ENCODE measurements around the gene CDK5RAP1. TPM values are rescaled to one million over a fixed set of nuclear protein-coding genes. Genes with fewer than 3 reads are reported as not detected.

The CDK5RAP1 gene
- total and polyA plus RNA-seq, 4 donors = 20.3 to 43.1 (median 23.2) TPM

GRCh38 chr20:33386673-33387072 lies 14.6 kb downstream of the CDK5RAP1 start:
- Histone ChIP-seq H3K9ac (ENCODE audit: insufficient read depth in 1 of 2, low read length in 2 of 2) (no peak overlapping the region), H3K27ac (ENCODE audit: low read depth in 1 of 2, low read length in 1 of 2) (no peak overlapping the region), H3K4me3 (no peak overlapping the region), H3K36me3 (ENCODE audit: control insufficient read depth in 4 of 4, insufficient read depth in 4 of 4, low read length in 4 of 4) (peaks cover 19 to 33% (median 27%) of the 10 kb centered on the region in 4 donors), H3K4me1 (ENCODE audit: control insufficient read depth in 5 of 5, insufficient read depth in 5 of 5, low read length in 5 of 5) (no peaks in the 10 kb centered on the region), H3K9me3 (ENCODE audit: control insufficient read depth in 4 of 4, insufficient read depth in 3 of 4, low read length in 3 of 4) (no peaks in the 10 kb centered on the region), H3K27me3 (ENCODE audit: control insufficient read depth in 3 of 3, insufficient read depth in 3 of 3, low read length in 2 of 3) (no peaks in the 10 kb centered on the region)
- WGBS, 2 donors = 86 to 97% methylated on average over 1 of the region's 1 CpG
- no peak for TF ChIP-seq CTCF (IDR thresholded peaks at IDR 0.05; ENCODE audit: control extremely low read depth, extremely low read depth)
- DNase-seq (no peak), ATAC-seq (ENCODE audit: insufficient read depth, low FRiP score) (no peak)

- peaks cover 21 to 36% (median 33%) of the 10 kb centered on the region in 4 donors for H3K36me3 ChIP-seq (ENCODE audit: control insufficient read depth in 4 of 4, insufficient read depth in 4 of 4, low read length in 4 of 4)
Observed at GRCh38 chr20:33377366-33377765, 24.0 kb downstream of the CDK5RAP1 start.

GRCh38 chr20:33373735-33374605 lies 27.3 kb downstream of the CDK5RAP1 start:
- no peak overlapping the region for H3K27ac ChIP-seq (ENCODE audit: low read depth in 1 of 2, low read length in 1 of 2)
- H3K27me3 ChIP-seq (ENCODE audit: control insufficient read depth in 3 of 3, insufficient read depth in 3 of 3, low read length in 2 of 3) = no peaks in the 10 kb centered on the region
- TF ChIP-seq CTCF (IDR thresholded peaks at IDR 0.05; ENCODE audit: control extremely low read depth, extremely low read depth) = no peak
- H3K4me1 ChIP-seq (ENCODE audit: control insufficient read depth in 5 of 5, insufficient read depth in 5 of 5, low read length in 5 of 5) = peaks cover 0 to 3% (median 0%) of the 10 kb centered on the region in 5 donors
- ATAC-seq (ENCODE audit: insufficient read depth, low FRiP score) = peak; percentile 78
- no peak overlapping the region for H3K4me3 ChIP-seq
- H3K9ac ChIP-seq (ENCODE audit: insufficient read depth in 1 of 2, low read length in 2 of 2) = no peak overlapping the region
- WGBS, 2 donors = 80 to 92% methylated on average over 4 of the region's 4 CpGs
- H3K9me3 ChIP-seq (ENCODE audit: control insufficient read depth in 4 of 4, insufficient read depth in 3 of 4, low read length in 3 of 4) = no peaks in the 10 kb centered on the region
- no peak for DNase-seq
- H3K36me3 ChIP-seq (ENCODE audit: control insufficient read depth in 4 of 4, insufficient read depth in 4 of 4, low read length in 4 of 4) = peaks cover 16 to 36% (median 30%) of the 10 kb centered on the region in 4 donors

More at GRCh38 chr20:33377366-33377765, 24.0 kb downstream of the CDK5RAP1 start:
- no peak overlapping the region for H3K9ac ChIP-seq (ENCODE audit: insufficient read depth in 1 of 2, low read length in 2 of 2)
- H3K4me3 ChIP-seq = no peak overlapping the region
- H3K4me1 ChIP-seq (ENCODE audit: control insufficient read depth in 5 of 5, insufficient read depth in 5 of 5, low read length in 5 of 5) = peaks cover 0 to 3% (median 0%) of the 10 kb centered on the region in 5 donors
- H3K27ac ChIP-seq (ENCODE audit: low read depth in 1 of 2, low read length in 1 of 2) = no peak overlapping the region
- TF ChIP-seq CTCF (IDR thresholded peaks at IDR 0.05; ENCODE audit: control extremely low read depth, extremely low read depth) = no peak
- 96 to 97% methylated on average over 2 of the region's 2 CpGs for WGBS, 2 donors
- DNase-seq = no peak
- no peaks in the 10 kb centered on the region for H3K27me3 ChIP-seq (ENCODE audit: control insufficient read depth in 3 of 3, insufficient read depth in 3 of 3, low read length in 2 of 3)
- H3K9me3 ChIP-seq (ENCODE audit: control insufficient read depth in 4 of 4, insufficient read depth in 3 of 4, low read length in 3 of 4) = no peaks in the 10 kb centered on the region
- no peak for ATAC-seq (ENCODE audit: insufficient read depth, low FRiP score)
